GM12891 (cell line): ENCODE results near the gene STXBP5.

Experiments
- PAX5 ChIP-seq: IDR thresholded peaks from 2 replicates; pipeline ENCODE4 v1.6.1; 2011; ENCODE audit warnings: low read length, moderate library complexity, mild to moderate bottlenecking; ENCODE audit not compliant: insufficient read depth, severe bottlenecking
- POLR2A ChIP-seq: IDR thresholded peaks from 2 replicates; pipeline ENCODE4 v1.6.1; 2011; ENCODE audit warnings: low read depth, low read length, control low read depth
- POLR2AphosphoS5 ChIP-seq: IDR thresholded peaks from 2 replicates; pipeline ENCODE4 v1.6.1; 2011; ENCODE audit warnings: low read depth, low read length, control low read depth
- TAF1 ChIP-seq: IDR thresholded peaks from 2 replicates; pipeline ENCODE4 v1.6.1; 2011; ENCODE audit warnings: low read depth, low read length, control low read depth

DNA sequence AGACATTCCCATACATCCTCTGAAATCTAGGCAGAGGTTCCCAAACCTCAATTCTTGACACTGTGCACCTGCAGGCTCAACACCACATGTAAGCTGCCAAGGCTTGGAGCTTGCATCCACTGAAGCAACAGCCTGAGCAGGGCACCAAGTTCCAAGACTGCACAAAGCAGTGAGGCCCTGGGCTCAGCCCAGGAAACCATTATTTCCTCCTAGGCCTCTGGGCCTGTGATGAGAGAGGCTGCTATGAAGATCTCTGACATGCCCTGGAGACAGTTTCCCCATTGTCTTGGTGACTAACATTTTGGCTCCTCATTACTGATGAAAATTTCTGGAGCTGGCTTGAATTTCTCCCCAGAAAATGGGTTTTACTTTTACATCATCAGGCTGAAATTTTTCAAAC lies 196.8 kb downstream of the STXBP5 start:
- no peak for TF ChIP-seq TAF1
- no peak for TF ChIP-seq POLR2AphosphoS5
- TF ChIP-seq POLR2A = no peak
- TF ChIP-seq PAX5 = no peak
